Stimulated activated CD8-positive, alpha-beta memory T cell treated with anti-CD3 and anti-CD28 coated beads, Interleukin-4, amount 100 ng/mL, for 24 hours (primary cell): ENCODE results near the gene IRF9.

Source experiments
- DNase-seq: peaks from one replicate; pipeline ENCODE4 v3.0.0-alpha.2; 2020; ENCODE audit warnings: low read depth

The IRF9 gene, protein sequence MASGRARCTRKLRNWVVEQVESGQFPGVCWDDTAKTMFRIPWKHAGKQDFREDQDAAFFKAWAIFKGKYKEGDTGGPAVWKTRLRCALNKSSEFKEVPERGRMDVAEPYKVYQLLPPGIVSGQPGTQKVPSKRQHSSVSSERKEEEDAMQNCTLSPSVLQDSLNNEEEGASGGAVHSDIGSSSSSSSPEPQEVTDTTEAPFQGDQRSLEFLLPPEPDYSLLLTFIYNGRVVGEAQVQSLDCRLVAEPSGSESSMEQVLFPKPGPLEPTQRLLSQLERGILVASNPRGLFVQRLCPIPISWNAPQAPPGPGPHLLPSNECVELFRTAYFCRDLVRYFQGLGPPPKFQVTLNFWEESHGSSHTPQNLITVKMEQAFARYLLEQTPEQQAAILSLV

GRCh38 chr14:24160850-24161804, at the start of gene IRF9:
Gene IRF9 (plus strand): TSS chr14:24161265. CDS start chr14:24162145, 880 bp downstream.
- peak; percentile 95 for DNase-seq

- no peak for DNase-seq
These were observed 47.7 kb upstream of the IRF9 start for GRCh38 chr14:24113379-24113800.

DNA sequence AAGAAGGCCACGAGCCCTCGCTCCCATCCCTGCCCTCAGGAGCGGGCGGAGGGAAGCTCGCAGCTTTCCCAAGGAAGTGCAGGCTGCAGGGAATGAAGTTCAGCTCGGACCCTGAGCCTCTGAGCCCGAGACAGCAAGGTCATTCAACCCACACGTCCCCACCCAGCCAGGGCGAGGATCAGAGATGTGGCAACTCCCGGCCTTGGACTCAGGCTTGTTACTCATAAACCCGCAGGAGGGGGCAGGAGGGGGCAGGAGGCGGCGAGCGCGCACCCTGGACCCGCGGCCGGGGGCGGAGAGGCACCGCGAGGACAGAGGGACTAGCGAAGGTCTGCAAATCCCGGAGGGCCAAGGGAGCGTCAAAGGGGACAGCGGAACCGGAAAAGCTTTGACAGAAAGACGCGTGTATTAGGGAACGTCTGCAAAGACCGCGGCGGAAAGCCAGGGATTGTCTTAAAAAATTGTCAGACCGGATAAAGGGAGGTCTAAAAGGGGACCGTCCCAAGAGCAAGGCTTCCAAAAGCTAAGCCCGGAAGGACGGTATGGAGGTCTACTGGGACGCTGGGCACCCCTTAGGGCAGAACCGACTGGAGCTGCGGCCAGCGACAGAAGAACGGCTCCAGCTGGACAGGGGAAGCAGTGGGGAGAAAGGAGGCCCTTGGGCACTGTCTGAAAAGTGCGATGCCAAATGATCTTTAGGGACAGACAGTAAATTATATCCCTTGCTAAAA, 47.1 kb upstream of the IRF9 start:
- peak; percentile 66 for DNase-seq

DNA sequence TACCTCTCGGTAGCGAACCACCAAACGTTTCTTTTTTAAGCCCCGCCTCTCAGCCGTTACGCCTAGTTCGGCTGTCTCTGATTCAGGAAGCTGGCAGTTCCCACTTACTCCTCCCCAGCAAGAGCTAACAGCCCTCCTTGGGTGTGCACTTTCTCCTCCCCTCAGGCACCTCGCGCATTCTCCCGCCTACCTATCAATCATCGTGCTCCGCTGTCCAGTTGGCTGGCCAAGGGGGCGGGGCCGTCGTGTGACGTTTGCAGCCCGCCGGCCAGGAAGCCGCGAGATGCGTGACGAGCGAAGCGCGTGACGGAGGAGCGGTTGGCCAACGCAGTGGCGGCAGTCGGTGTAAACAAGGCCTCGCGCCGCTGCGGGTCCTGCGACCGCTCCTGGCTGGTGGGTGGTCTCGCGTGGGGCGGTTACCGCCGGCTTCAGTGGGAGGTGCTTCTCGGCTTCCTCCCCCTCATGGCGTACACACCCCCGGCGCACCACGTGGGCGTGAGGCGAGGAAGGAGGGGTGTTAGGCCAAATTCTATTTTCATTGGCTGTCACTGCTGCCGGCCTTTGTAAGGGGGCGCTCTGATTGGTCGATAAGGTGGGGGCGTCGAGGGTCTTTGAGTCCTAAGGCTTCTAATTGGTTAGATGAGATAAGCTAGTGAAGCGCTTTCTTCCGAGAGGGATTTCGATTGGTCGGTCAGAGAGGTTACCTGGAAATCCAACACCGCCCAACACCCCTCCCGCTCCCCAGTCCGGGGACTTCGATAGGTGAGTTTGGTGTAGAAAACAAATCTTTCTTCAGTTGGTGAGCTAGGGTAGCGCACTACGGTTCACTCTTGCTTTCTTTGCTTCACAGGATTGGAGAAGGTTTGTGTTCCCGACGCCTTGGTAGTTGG, 46.3 kb upstream of the IRF9 start, which contains the start of the genes DCAF11 and NRL:
DCAF11 (plus strand) TSS at position 246 of the 890 bp plus-strand sequence. CDS start 818 bp downstream, outside the sequence.
NRL (minus strand) TSS at position 418 of the 890 bp plus-strand sequence. CDS start 32,101 bp downstream, outside the sequence.
- peak; percentile 97 for DNase-seq

GRCh38 chr14:24115422-24116127, 45.5 kb upstream of the IRF9 start:
- no peak for DNase-seq

DNA sequence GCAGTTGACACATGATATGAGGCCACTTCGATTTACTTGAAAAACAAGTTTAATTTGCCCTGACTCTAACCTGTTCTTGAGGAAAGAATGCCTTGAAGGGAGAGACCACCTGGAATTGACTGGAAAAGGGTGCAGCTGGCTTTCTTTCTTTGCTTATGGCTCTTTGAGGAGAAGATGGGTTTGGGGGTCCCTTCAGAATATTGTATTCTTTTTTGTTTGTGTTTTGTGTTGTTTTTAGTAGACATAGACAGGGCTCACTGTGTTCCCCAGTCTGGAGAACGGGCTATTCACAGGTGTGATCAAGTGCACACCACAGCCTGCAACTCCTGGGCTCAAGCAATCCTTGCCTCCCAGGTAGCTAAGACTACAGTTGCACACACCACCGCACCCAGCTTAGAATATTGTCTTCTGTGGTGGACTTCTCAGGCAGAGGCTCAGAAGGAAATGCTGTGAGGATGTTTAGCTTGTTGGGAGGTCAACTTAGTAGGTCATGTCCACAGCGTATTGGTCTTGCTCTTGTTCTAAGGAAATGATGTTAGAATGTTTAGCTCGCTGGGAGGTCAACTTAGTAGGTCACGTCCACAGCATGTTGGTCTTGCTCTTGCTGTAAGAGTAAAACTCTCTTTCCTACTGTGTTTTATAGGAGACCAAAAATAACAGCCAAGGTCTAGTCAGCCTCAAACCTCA, 44.8 kb upstream of the IRF9 start:
- DNase-seq: no peak

GRCh38 chr14:24117179-24117578, 43.9 kb upstream of the IRF9 start:
- no peak for DNase-seq

DNA sequence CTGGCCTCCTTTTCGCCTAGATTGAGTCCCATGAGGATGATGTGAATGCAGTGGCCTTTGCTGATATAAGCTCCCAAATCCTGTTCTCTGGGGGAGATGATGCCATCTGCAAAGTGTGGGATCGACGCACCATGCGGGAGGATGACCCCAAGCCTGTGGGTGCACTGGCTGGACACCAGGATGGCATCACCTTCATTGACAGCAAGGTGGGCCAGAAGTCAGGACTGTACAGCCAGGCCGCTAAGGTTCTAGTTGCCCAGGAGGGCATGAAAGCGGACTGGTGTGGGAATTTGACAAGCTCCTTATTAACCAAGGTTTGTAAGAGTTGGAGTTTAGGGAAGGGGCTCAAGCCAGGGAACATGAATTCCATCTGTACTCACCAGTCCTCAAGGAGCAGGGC, 41.4 kb upstream of the IRF9 start:
- DNase-seq: no peak

- no peak for DNase-seq
These were observed 39.9 kb upstream of the IRF9 start for GRCh38 chr14:24121210-24121609.

- no peak for DNase-seq
These were observed 38.6 kb upstream of the IRF9 start for GRCh38 chr14:24122416-24122815.

DNA sequence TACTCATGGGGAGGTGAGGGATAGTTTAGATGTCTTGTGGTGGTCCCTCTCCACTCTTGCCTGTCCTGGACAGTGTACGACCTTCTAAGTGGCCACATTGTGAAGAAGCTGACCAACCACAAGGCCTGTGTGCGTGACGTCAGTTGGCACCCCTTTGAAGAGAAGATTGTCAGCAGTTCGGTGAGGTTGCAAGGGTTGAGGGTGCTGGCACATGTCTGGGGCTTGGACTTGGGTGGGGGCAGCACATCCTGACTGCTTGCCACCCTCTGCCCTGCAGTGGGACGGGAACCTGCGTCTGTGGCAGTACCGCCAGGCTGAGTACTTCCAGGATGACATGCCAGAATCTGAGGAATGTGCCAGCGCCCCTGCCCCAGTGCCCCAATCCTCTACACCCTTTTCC, 38.2 kb upstream of the IRF9 start:
- no peak for DNase-seq

DNA sequence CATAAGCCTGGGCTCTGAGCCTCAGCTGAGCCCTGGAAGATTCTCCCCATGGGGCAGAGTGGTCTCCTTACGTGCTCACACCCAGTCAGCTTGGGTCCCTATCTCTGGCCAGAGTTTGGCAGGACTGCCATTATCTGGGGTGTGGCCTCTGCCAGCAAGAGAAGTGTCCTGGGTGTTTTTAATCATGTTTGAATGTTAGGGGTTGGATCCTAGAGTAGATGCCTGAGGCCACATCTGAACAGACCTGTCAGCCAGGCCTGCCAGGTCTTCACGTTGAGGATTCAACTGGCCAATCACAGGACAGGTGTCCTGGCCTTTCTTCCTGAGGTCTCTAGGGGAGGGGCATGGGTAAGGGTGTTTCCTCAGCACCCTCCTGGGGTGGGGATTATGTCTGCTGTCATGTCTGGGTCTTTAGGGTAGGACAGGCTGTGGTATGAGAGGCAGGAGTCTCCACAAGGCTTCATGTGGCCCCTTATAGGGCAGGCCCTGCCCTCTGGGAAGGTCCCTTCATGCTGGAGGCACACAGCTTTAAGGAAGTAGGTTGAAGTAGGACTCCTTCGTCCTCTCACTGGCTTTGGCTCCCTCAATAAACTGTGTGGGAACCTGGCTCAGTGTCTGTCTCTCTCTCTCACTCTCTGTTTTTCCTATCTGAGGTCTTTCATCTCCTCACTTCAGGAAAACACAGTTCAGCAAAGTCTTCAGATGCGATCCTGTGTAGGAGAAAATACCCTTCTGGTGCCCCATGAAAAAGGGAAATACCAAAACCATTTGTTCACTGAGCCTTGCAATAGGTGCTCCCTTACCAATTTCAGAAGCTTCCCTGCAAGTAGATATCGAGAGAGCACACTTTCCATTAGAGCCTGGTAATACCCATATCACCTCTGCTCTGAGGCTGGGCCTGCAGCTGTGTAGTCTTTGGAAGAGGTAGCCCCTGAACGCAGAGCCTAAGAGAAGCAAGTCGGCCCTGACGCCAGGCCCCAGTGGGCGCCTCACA, 37.3 kb upstream of the IRF9 start:
- no peak for DNase-seq

DNA sequence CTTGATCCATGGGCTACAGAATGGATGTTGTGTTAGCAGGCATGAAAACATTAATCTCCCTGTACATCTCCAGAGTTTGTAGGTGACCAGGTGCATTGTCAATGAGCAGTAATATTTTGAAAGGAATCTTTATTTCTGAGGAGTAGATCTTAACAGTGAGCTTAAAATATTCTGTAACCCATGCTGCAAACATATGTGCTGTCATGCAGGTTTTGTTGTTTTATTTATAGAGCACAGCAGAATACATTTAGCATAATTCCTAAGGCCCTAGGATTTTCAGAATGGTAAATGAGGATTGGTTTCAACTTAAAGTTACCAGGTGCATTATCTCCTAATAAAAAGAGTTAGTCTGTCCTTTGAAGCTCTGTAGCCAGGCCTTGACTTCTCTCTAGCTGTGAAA, 34.1 kb upstream of the IRF9 start:
- DNase-seq: no peak

- DNase-seq: no peak
These were observed 33.4 kb upstream of the IRF9 start for GRCh38 chr14:24127673-24128072.

DNA sequence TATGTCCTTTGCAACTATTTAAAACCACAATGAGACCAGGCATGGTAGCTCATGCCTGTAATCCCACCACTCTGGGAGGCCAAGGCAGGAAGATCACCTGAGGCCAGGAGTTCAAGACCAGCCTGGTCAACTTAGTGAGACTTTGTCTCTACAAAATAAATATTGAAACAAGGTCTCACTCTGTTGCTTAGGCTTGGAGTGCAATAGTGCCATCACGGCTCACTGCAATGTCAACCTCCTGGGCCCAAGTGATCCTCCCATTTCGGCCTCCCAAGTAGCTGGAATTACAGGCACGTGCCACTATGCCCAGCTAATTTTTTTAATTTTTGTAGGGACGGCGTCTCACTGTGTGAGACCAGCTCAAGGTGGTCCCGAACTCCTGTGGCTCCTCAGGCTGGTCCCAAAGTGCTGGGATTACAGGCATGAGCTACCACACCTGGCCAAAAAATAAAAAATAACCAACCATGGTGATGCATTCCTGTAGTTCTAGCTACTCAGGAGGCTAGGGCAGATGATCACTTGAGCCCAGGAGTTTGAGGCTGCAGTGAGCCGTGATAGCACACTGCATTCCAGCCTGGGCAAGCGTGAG, 31.6 kb upstream of the IRF9 start:
- DNase-seq: no peak

DNA sequence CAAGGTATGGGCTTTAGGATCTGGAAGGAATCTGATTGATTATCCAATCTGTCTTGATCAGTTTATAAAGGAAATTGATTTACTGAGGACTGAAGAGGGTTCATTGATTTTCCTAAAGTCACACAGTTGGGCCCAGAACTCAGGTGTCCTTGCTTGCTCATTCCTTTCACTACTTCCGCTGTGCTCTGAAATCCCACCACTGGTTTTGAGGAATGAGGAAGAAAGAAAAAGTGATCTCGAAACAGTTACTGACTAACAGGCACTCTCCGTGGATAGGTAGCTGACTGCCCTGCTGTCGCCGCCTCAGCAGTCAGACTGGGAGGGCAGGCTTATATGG, 30.7 kb upstream of the IRF9 start, which contains the start of gene FITM1:
FITM1 (plus strand) TSS at position 280 of the 337 bp plus-strand sequence. CDS start 905 bp downstream, outside the sequence.
- no peak for DNase-seq

DNA sequence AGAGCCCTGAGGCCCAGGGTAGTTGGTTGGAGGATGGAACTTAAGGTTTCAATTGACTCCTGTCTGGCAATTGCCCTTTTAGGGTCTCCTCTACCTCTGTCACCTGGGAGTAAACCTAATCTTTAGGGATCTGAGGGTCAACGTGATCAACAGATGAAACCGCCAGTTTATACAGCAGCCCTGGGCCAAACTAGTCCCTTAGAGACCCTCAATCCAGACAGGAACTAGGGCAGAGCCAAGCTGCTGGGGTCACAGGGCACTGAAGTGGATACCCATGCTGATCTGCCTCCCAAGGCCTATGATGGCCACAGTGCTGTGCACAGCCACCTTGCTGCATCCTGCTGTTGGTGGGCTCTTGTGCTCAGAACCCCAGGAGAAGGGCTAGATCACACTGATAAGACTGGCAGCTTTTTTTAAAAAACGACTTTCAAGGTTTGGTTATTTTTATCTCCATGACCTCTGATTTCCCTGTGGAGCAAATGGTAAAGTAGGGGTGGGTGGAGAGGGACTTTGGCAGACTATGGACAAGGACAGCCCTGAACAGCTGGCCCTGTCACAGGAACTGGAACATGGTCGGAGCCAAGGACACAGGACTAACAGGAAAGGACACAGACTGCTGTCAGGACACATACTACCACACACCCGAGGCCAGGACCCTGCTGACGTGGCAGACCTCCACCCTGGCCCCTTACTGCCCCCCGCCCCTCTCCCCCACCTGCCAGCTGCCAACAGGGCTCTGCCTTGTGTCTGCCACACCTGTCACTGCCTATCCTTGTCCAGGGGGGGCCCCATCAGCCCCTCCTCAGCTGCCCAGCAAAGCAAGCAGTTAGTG, 30.1 kb upstream of the IRF9 start:
- DNase-seq: no peak
